Spleen (tissue), 11 donors: ENCODE measurements around the gene BPGM. TPM values are rescaled to one million over a fixed set of nuclear protein-coding genes. Genes with fewer than 3 reads are reported as not detected.

Experiments
- DNase-seq: peaks from one replicate; pipeline ENCODE4 v3.0.0-alpha.2; 2020
- H3K27ac ChIP-seq, 8 donors: fragments of 200-600 bp; sonication (generic) in 7 of 8; 1 replicate in 4 of 8; 2 replicates in 4 of 8; pipeline versions ENCODE4 v1.5.0 to v1.8.0; 2016 to 2021; ENCODE audit warnings: inconsistent platforms in 4 of 8, mild to moderate bottlenecking in 4 of 8, moderate library complexity in 1 of 8
- H3K27me3 ChIP-seq, 7 donors: fragments of 200-600 bp; sonication (generic) in 6 of 7; replicated peaks in 1 of 7; 1 replicate in 4 of 7; 2 replicates in 3 of 7; pipeline versions ENCODE4 v1.5.0 to v1.8.0; 2016 to 2021; ENCODE audit warnings: inconsistent platforms in 3 of 7, mild to moderate bottlenecking in 1 of 7
- H3K36me3 ChIP-seq, 6 donors: fragments of 200-600 bp; sonication (generic) in 5 of 6; 1 replicate in 4 of 6; 2 replicates in 2 of 6; pipeline versions ENCODE4 v1.5.0 to v1.8.0; 2016 to 2021; ENCODE audit warnings: inconsistent platforms in 2 of 6
- H3K4me1 ChIP-seq, 6 donors: fragments of 200-600 bp; sonication (generic) in 5 of 6; 1 replicate in 3 of 6; 2 replicates in 3 of 6; pipeline versions ENCODE4 v1.5.0 to v1.8.0; 2016 to 2021; ENCODE audit warnings: inconsistent platforms in 3 of 6
- H3K4me3 ChIP-seq, 8 donors: fragments of 200-600 bp; sonication (generic) in 7 of 8; 1 replicate in 4 of 8; 2 replicates in 4 of 8; pipeline versions ENCODE4 v1.5.0 to v1.8.0; 2016 to 2021; ENCODE audit warnings: inconsistent platforms in 4 of 8, mild to moderate bottlenecking in 4 of 8, moderate library complexity in 2 of 8
- H3K9me3 ChIP-seq, 8 donors: fragments of 200-600 bp; sonication (generic) in 7 of 8; 1 replicate in 4 of 8; 2 replicates in 4 of 8; pipeline versions ENCODE4 v1.5.0 to v1.8.0; 2016 to 2021; ENCODE audit warnings: inconsistent platforms in 4 of 8
- POLR2A ChIP-seq, 3 donors: fragments of 450-650 bp; IDR thresholded peaks; one replicate each; pipeline ENCODE4 v1.5.1; 2017; ENCODE audit warnings: antibody characterized with exemption in 3 of 3, mild to moderate bottlenecking in 1 of 3
- POLR2AphosphoS5 ChIP-seq, 3 donors: sonication (generic); formaldehyde crosslinking; IDR thresholded peaks; one replicate each; pipeline ENCODE4 v1.5.1; 2017; ENCODE audit warnings: antibody characterized with exemption in 3 of 3
- WGBS, 5 donors: extraction: QIAGEN DNeasy Blood & Tissue Kit in 3 of 5; methylation state at CpG; one replicate each; pipeline versions ENCODE4 v1.1.5 to v1.1.7; 2013 to 2018; 5-methylcytosine and 5-hydroxymethylcytosine counted together
- intact Hi-C: fragments of 100-400 bp; cut with DNase I; formaldehyde crosslinking; loops from one replicate; pipeline ENCODE4 v1.15.0; 2023; ENCODE audit warnings: low total_unique reads
- polyA plus RNA-seq, 3 donors: library from polyadenylated mRNA; stranded (reverse); fragments of 200-250 nt; gene quantifications; one replicate each; pipeline ENCODE4 v1.2.1, GENCODE V29; 2013
- total RNA-seq, 7 donors: library from RNA; depleted of rRNA in 3 of 7; stranded (reverse); fragments of >200 nt in 3 of 7; fragmentation: NEBNext Ultra II Directional in 4 of 7; extraction: Animal tissue kit (Norgen Biotek cat#: 25700) in 4 of 7; gene quantifications; one replicate each; pipeline versions ENCODE4 v1.1.0 to v1.2.1, GENCODE V29; 2016 to 2021
- TF ChIP-seq, protein P1 (sequence below), 11 experiments: fragments of 200-600 bp in 7 of 11; fragments of 450-650 bp in 4 of 11; sonication (generic) in 4 of 11; IDR thresholded peaks in 8 of 11; conservative IDR thresholded peaks in 3 of 11; 1 replicate in 7 of 11; 2 replicates in 4 of 11; pipeline versions ENCODE4 v1.4.0 to v1.8.0; 2016 to 2021; ENCODE audit warnings: antibody characterized with exemption in 11 of 11, inconsistent platforms in 4 of 11, mild to moderate bottlenecking in 1 of 11
- donor health status: healthy with polysubstance abuse.
- donor health status: DM: no; HTN: no; CAD: no; lungs with moderate emphysema.
- donor health status: DM: no; HTN: no; CAD: no.
- donor health status: Bipolar disorder and iron deficiency.
- donor health status: healthy.
- donor health status: DM: no; HTN: no; CAD: no.
- donor health status: DM: yes; HTN: yes; CAD: no.

The BPGM gene
- total and polyA plus RNA-seq, 10 donors, result 10.6 to 64.4 (median 14.4) TPM

DNA sequence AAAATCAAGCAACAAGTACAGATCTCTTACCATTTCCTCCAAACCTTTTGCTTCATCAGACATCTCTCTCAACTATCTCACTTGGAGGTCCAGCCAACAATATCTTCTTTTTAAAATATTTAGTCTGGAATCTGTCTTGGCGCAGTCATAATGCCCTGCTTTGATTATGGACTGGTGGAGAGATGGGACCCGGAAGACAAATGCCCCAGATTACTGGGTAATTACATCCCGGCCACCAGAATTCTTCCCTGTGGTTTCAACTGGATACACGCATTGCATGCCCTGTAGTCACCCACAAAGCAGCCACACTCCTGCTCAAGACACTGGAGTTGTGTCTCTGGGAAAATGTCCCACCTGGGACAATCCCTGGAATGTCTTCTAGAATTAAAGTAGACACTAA, 65.5 kb downstream of the BPGM start:
- no peak for DNase-seq
- peak overlapping the region in 4 of 8 donors; percentile 4 to 51 (median 40) for H3K27ac ChIP-seq
- intact Hi-C loops, result no loop called here
- 90 to 94% (median 91%) methylated on average over 4 of the region's 4 CpGs for WGBS, 5 donors
- TF ChIP-seq, protein P1, sequence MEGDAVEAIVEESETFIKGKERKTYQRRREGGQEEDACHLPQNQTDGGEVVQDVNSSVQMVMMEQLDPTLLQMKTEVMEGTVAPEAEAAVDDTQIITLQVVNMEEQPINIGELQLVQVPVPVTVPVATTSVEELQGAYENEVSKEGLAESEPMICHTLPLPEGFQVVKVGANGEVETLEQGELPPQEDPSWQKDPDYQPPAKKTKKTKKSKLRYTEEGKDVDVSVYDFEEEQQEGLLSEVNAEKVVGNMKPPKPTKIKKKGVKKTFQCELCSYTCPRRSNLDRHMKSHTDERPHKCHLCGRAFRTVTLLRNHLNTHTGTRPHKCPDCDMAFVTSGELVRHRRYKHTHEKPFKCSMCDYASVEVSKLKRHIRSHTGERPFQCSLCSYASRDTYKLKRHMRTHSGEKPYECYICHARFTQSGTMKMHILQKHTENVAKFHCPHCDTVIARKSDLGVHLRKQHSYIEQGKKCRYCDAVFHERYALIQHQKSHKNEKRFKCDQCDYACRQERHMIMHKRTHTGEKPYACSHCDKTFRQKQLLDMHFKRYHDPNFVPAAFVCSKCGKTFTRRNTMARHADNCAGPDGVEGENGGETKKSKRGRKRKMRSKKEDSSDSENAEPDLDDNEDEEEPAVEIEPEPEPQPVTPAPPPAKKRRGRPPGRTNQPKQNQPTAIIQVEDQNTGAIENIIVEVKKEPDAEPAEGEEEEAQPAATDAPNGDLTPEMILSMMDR (IDR thresholded peaks at IDR 0.05 in 8 of 11, conservative IDR thresholded peaks at IDR 0.05 in 3 of 11), result no peak
- TF ChIP-seq POLR2A (IDR thresholded peaks at IDR 0.05) (no peak), POLR2AphosphoS5 (IDR thresholded peaks at IDR 0.05) (no peak)
- no peaks in the 10 kb centered on the region for H3K36me3 ChIP-seq
- H3K9me3 ChIP-seq, result no peaks in the 10 kb centered on the region
- no peak overlapping the region for H3K4me3 ChIP-seq
- H3K27me3 ChIP-seq, result no peaks in the 10 kb centered on the region
- no peaks in the 10 kb centered on the region for H3K4me1 ChIP-seq

- intact Hi-C loops, result no loop called here
- Histone ChIP-seq H3K4me3 (no peak overlapping the region), H3K36me3 (no peaks in the 10 kb centered on the region), H3K4me1 (no peaks in the 10 kb centered on the region), H3K9me3 (no peaks in the 10 kb centered on the region), H3K27ac (peak overlapping the region in 1 of 8 donors; percentile 46), H3K27me3 (no peaks in the 10 kb centered on the region)
- DNase-seq, result no peak
- 88 to 94% (median 88%) methylated on average over 2 of the region's 2 CpGs for WGBS, 5 donors
- no peak for TF ChIP-seq POLR2A (IDR thresholded peaks at IDR 0.05)
Measured at GRCh38 chr7:134714470-134715205, 68.0 kb downstream of the BPGM start.

GRCh38 chr7:134718211-134718875, 71.7 kb downstream of the BPGM start:
- WGBS, 5 donors, result 61 to 75% (median 71%) methylated on average over 2 of the region's 2 CpGs
- intact Hi-C loops, result no loop called here
- H3K36me3 ChIP-seq, result no peaks in the 10 kb centered on the region
- H3K4me3 ChIP-seq, result no peak overlapping the region
- no peaks in the 10 kb centered on the region for H3K27me3 ChIP-seq
- peaks cover 0 to 5% (median 0%) of the 10 kb centered on the region in 6 donors for H3K4me1 ChIP-seq
- H3K9me3 ChIP-seq, result no peaks in the 10 kb centered on the region
- H3K27ac ChIP-seq, result peak overlapping the region in 5 of 8 donors; percentile 36 to 77 (median 67)
- DNase-seq, result no peak
- no peak for TF ChIP-seq POLR2A (IDR thresholded peaks at IDR 0.05)
- TF ChIP-seq, protein P1 (IDR thresholded peaks at IDR 0.05 in 8 of 11, conservative IDR thresholded peaks at IDR 0.05 in 3 of 11), result no peak
- no peak for TF ChIP-seq POLR2AphosphoS5 (IDR thresholded peaks at IDR 0.05)

DNA sequence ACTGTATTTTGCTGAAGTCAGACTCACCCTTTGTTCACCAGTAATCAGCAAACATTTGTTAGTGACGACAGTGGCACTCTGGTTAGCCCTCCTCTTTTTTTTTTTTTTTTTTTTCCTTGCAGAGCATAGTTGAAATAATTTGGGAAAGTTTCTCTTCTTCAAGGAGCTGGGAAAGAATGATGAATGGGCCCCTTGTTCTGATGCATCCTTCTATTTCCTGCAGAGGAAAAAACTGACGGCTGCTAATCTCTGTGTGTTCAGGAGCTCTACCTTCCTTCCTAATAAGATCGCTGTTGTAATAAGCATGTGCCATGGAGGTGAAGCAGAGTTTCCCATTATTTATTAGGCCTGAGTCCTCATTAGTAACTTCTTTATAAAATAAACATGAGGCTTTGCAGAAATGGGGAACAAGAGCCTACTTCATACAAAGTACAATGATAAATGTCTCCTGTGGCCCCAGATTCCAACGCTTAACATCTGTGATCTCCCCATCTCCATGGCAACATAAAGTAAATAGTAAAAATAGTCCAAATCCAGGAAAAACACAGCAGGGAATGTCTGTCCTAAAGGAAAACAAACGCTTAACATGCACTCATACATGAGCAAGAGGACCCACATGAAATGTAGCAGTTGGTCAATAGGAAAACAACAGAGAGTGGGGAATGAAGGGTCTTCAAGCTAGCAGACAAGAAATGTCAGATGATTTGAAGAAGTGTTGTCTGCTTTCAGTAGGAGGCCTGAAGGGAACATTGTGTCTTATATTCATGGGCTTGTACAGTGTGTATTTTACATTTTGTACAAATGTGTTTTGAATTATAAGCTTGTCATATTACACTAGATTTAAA, 73.7 kb downstream of the BPGM start:
- DNase-seq, result no peak
- intact Hi-C loops, result no loop called here
- TF ChIP-seq POLR2A (IDR thresholded peaks at IDR 0.05), result no peak
- TF ChIP-seq, protein P1 (IDR thresholded peaks at IDR 0.05 in 8 of 11, conservative IDR thresholded peaks at IDR 0.05 in 3 of 11), result no peak
- no peak for TF ChIP-seq POLR2AphosphoS5 (IDR thresholded peaks at IDR 0.05)
- Histone ChIP-seq H3K27me3 (no peaks in the 10 kb centered on the region), H3K36me3 (no peaks in the 10 kb centered on the region), H3K4me1 (peaks cover 0 to 13% (median 0%) of the 10 kb centered on the region in 6 donors), H3K4me3 (no peak overlapping the region), H3K9me3 (no peaks in the 10 kb centered on the region), H3K27ac (peak overlapping the region in 7 of 8 donors; percentile 36 to 77 (median 65))
- WGBS, 5 donors, result 30 to 40% (median 38%) methylated on average over 5 of the region's 5 CpGs
